Hepatocyte (in vitro differentiated cells): ENCODE data around the gene CSTF3. TPM values are rescaled to one million over a fixed set of nuclear protein-coding genes. Genes with fewer than 3 reads are reported as not detected.

Source experiments
- DNase-seq: peaks from one replicate; pipeline ENCODE4 v3.0.0-alpha.2; 2016; ENCODE audit warnings: low spot score
- H2AFZ ChIP-seq: fragments of 200-600 bp; sonication (generic); 2 replicates; pipeline ENCODE4 v1.6.0; 2016; ENCODE audit warnings: antibody characterized with exemption, mild to moderate bottlenecking
- H3K27ac ChIP-seq: fragments of 200-600 bp; sonication (generic); 2 replicates; pipeline ENCODE4 v1.5.1; 2016; ENCODE audit warnings: mild to moderate bottlenecking
- H3K27me3 ChIP-seq: fragments of 200-600 bp; sonication (generic); 2 replicates; pipeline ENCODE4 v1.6.1; 2016
- H3K36me3 ChIP-seq: fragments of 200-600 bp; sonication (generic); replicated peaks from 2 replicates; pipeline ENCODE4 v1.5.1; 2016; ENCODE audit warnings: low read depth; ENCODE audit not compliant: insufficient read depth
- H3K4me1 ChIP-seq: fragments of 200-600 bp; sonication (generic); 2 replicates; pipeline ENCODE4 v1.5.1; 2016; ENCODE audit warnings: mild to moderate bottlenecking, moderate library complexity; ENCODE audit not compliant: insufficient read depth
- H3K4me2 ChIP-seq: fragments of 200-600 bp; sonication (generic); 2 replicates; pipeline ENCODE4 v1.6.0; 2016
- H3K4me3 ChIP-seq: fragments of 200-600 bp; sonication (generic); 2 replicates; pipeline ENCODE4 v1.5.1; 2016; ENCODE audit warnings: mild to moderate bottlenecking
- H3K79me2 ChIP-seq: fragments of 200-600 bp; sonication (generic); 2 replicates; pipeline ENCODE4 v1.6.0; 2017; ENCODE audit warnings: mild to moderate bottlenecking
- H3K9me2 ChIP-seq: fragments of 200-600 bp; sonication (generic); replicated peaks from 2 replicates; pipeline ENCODE4 v1.6.0; 2017; ENCODE audit warnings: mild to moderate bottlenecking; ENCODE audit not compliant: insufficient read depth
- H3K9me3 ChIP-seq: fragments of 200-600 bp; sonication (generic); 2 replicates; pipeline ENCODE4 v1.5.1; 2016; ENCODE audit warnings: low read depth, mild to moderate bottlenecking
- H4K20me1 ChIP-seq: fragments of 200-600 bp; sonication (generic); 2 replicates; pipeline ENCODE4 v1.6.0; 2016; ENCODE audit warnings: mild to moderate bottlenecking; ENCODE audit not compliant: insufficient read depth, poor library complexity, severe bottlenecking
- EZH2 ChIP-seq: fragments of 200-600 bp; sonication (generic); IDR thresholded peaks from 2 replicates; pipeline ENCODE4 v1.6.1; 2016; ENCODE audit warnings: antibody characterized with exemption, mild to moderate bottlenecking, borderline replicate concordance
- EZH2phosphoT487 ChIP-seq: fragments of 200-600 bp; sonication (generic); IDR thresholded peaks from one replicate; pipeline ENCODE4 v1.6.1; 2018; ENCODE audit warnings: antibody characterized with exemption, mild to moderate bottlenecking, low read depth, moderate library complexity; ENCODE audit not compliant: unreplicated experiment, severe bottlenecking
- WGBS: methylation state at CpG from one replicate; pipeline ENCODE4 v1.1.6; 2016; ENCODE audit warnings: low lambda C conversion rate; ENCODE audit errors: missing lambda C conversion rate; 5-methylcytosine and 5-hydroxymethylcytosine counted together
- polyA plus RNA-seq: library from polyadenylated mRNA; unstranded; fragments of >200 nt; fragmentation: Nextera tagmentation; extraction: Ambion mirVana; gene quantifications from 2 replicates; pipeline ENCODE4 v1.2.1, GENCODE V29; 2016
- total RNA-seq: library from RNA; depleted of rRNA; stranded (reverse); fragments of >200 nt; gene quantifications from 2 replicates; pipeline ENCODE4 v1.2.3, GENCODE V29; 2014
- TF ChIP-seq, protein P1 (sequence below): fragments of 200-600 bp; sonication (generic); IDR thresholded peaks from 2 replicates; pipeline ENCODE4 v1.5.1; 2016; ENCODE audit warnings: antibody characterized with exemption, mild to moderate bottlenecking; ENCODE audit not compliant: poor library complexity

The CSTF3 gene
- total and polyA plus RNA-seq, 2 experiments from 2014 or later = 33.0 to 35.6 TPM

GRCh38 chr11:33135768-33136443 lies 25.4 kb downstream of the CSTF3 start:
- Histone ChIP-seq H3K4me1 (peaks cover 9% of the 10 kb centered on the region), H3K27ac (peak overlapping the region; percentile 7), H3K9me3 (no peaks in the 10 kb centered on the region), H3K4me3 (no peak overlapping the region), H3K27me3 (no peaks in the 10 kb centered on the region), H2AFZ (no peak overlapping the region), H4K20me1 (no peaks in the 10 kb centered on the region), H3K36me3 (no peaks in the 10 kb centered on the region), H3K9me2 (no peaks in the 10 kb centered on the region), H3K4me2 (peak overlapping the region; percentile 4), H3K79me2 (peaks cover 16% of the 10 kb centered on the region)
- no peak for DNase-seq
- TF ChIP-seq EZH2 (no peak), EZH2phosphoT487 (no peak)
- TF ChIP-seq, protein P1, sequence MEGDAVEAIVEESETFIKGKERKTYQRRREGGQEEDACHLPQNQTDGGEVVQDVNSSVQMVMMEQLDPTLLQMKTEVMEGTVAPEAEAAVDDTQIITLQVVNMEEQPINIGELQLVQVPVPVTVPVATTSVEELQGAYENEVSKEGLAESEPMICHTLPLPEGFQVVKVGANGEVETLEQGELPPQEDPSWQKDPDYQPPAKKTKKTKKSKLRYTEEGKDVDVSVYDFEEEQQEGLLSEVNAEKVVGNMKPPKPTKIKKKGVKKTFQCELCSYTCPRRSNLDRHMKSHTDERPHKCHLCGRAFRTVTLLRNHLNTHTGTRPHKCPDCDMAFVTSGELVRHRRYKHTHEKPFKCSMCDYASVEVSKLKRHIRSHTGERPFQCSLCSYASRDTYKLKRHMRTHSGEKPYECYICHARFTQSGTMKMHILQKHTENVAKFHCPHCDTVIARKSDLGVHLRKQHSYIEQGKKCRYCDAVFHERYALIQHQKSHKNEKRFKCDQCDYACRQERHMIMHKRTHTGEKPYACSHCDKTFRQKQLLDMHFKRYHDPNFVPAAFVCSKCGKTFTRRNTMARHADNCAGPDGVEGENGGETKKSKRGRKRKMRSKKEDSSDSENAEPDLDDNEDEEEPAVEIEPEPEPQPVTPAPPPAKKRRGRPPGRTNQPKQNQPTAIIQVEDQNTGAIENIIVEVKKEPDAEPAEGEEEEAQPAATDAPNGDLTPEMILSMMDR = no peak
- WGBS = 60% methylated on average over 4 of the region's 4 CpGs

GRCh38 chr11:33135216-33135615 lies 26.1 kb downstream of the CSTF3 start:
- Histone ChIP-seq H3K9me2 (no peaks in the 10 kb centered on the region), H2AFZ (no peak overlapping the region), H3K4me1 (peaks cover 9% of the 10 kb centered on the region), H4K20me1 (no peaks in the 10 kb centered on the region), H3K9me3 (no peaks in the 10 kb centered on the region), H3K27me3 (no peaks in the 10 kb centered on the region), H3K4me2 (peak overlapping the region; percentile 12), H3K4me3 (no peak overlapping the region), H3K27ac (peak overlapping the region; percentile 22), H3K36me3 (no peaks in the 10 kb centered on the region), H3K79me2 (peaks cover 12% of the 10 kb centered on the region)
- TF ChIP-seq, protein P1 = no peak
- TF ChIP-seq EZH2phosphoT487 (no peak), EZH2 (no peak)
- DNase-seq = peak; percentile 38
- WGBS = 50% methylated on average over 1 of the region's 1 CpG

GRCh38 chr11:33134276-33134675 lies 27.0 kb downstream of the CSTF3 start:
- Histone ChIP-seq H4K20me1 (no peaks in the 10 kb centered on the region), H3K27ac (no peak overlapping the region), H2AFZ (no peak overlapping the region), H3K9me3 (no peaks in the 10 kb centered on the region), H3K4me3 (no peak overlapping the region), H3K4me2 (no peak overlapping the region), H3K4me1 (peaks cover 9% of the 10 kb centered on the region), H3K9me2 (no peaks in the 10 kb centered on the region), H3K27me3 (no peaks in the 10 kb centered on the region), H3K79me2 (peaks cover 6% of the 10 kb centered on the region), H3K36me3 (no peaks in the 10 kb centered on the region)
- DNase-seq = no peak
- WGBS = 93% methylated on average over 3 of the region's 3 CpGs
- no peak for TF ChIP-seq EZH2phosphoT487
- TF ChIP-seq, protein P1 = no peak
- TF ChIP-seq EZH2 = no peak
